IMR-90 (cell line): Measurements from ENCODE around the gene ATXN10. TPM values are rescaled to one million over a fixed set of nuclear protein-coding genes. Genes with fewer than 3 reads are reported as not detected.

Experiments used
- ATAC-seq: fragments of 200-7000 bp; cut with Tn5 transposase; 2 replicates; pipeline ENCODE4 v1.9.1; 2020; ENCODE audit warnings: low read depth, mild to moderate bottlenecking, moderate library complexity
- BruUV-seq: library from RNA; stranded (reverse); fragments of 400-500 nt; replicated peaks from 2 replicates; lab custom pipeline; 2021; lab: Mats Ljungman, UMichigan
- CTCF ChIA-PET: fragments of 300-600 bp; formaldehyde crosslinking; extraction: SDS; loops from one replicate; lab custom pipeline; 2021; ENCODE audit warnings: antibody characterized with exemption; lab: Yijun Ruan, JAX
- POLR2A ChIA-PET: fragments of 300-600 bp; sonication (Branson Sonifier 250); formaldehyde crosslinking; loops from one replicate; lab custom pipeline; 2022; ENCODE audit warnings: antibody characterized with exemption; ENCODE audit not compliant: unreplicated experiment; lab: Charles Lee
- DNase-seq: peaks from one replicate; pipeline ENCODE4 v3.0.0; 2013
- H2AFZ ChIP-seq: replicated peaks from 2 replicates; pipeline ENCODE3; 2013; ENCODE audit warnings: low read length, mild to moderate bottlenecking; ENCODE audit not compliant: poor library complexity
- H2AK5ac ChIP-seq: 2 replicates; pipeline ENCODE4 v1.6.1; 2013; ENCODE audit warnings: low read depth, low read length, inconsistent platforms
- H2AK9ac ChIP-seq: replicated peaks from 2 replicates; pipeline ENCODE3; 2013; ENCODE audit warnings: mild to moderate bottlenecking, low read depth, low read length, moderate library complexity; ENCODE audit not compliant: poor library complexity
- H2BK120ac ChIP-seq: 2 replicates; pipeline ENCODE4 v1.6.1; 2013; ENCODE audit warnings: low read depth, low read length, inconsistent platforms
- H2BK15ac ChIP-seq: 3 replicates; pipeline ENCODE4 v1.6.1; 2013; ENCODE audit warnings: low read depth, low read length, inconsistent platforms
- H2BK20ac ChIP-seq: 2 replicates; pipeline ENCODE4 v1.6.1; 2013; ENCODE audit warnings: low read depth, mild to moderate bottlenecking, inconsistent platforms, low read length, moderate library complexity
- H2BK5ac ChIP-seq: 2 replicates; pipeline ENCODE4 v1.6.1; 2013; ENCODE audit warnings: mild to moderate bottlenecking, low read depth, low read length, inconsistent platforms; ENCODE audit not compliant: poor library complexity, severe bottlenecking
- H3K14ac ChIP-seq: replicated peaks from 2 replicates; pipeline ENCODE4 v1.6.1; 2013; ENCODE audit warnings: low read depth, low read length, inconsistent platforms
- H3K18ac ChIP-seq: 2 replicates; pipeline ENCODE4 v1.6.1; 2013; ENCODE audit warnings: low read depth, low read length, control low read depth
- H3K23ac ChIP-seq: 2 replicates; pipeline ENCODE4 v1.6.1; 2013; ENCODE audit warnings: low read depth, low read length, inconsistent platforms
- H3K27ac ChIP-seq: 2 replicates; pipeline ENCODE4 v1.5.1; 2013; ENCODE audit warnings: mild to moderate bottlenecking, control low read depth, low read length; ENCODE audit not compliant: insufficient read depth
- H3K27me3 ChIP-seq: 2 replicates; pipeline ENCODE4 v1.6.1; 2013; ENCODE audit warnings: low read length; ENCODE audit not compliant: control insufficient read depth, insufficient read depth
- H3K36me3 ChIP-seq: 2 replicates; pipeline ENCODE4 v1.6.1; 2013; ENCODE audit warnings: low read length, mixed read lengths; ENCODE audit not compliant: control insufficient read depth, insufficient read depth
- H3K4ac ChIP-seq: 2 replicates; pipeline ENCODE4 v1.6.1; 2013; ENCODE audit warnings: low read depth, low read length, inconsistent platforms
- H3K4me1 ChIP-seq: 2 replicates; pipeline ENCODE4 v1.6.1; 2013; ENCODE audit warnings: low read length, mixed read lengths; ENCODE audit not compliant: control insufficient read depth, insufficient read depth
- H3K4me2 ChIP-seq: 2 replicates; pipeline ENCODE4 v1.6.1; 2013; ENCODE audit warnings: low read depth, mild to moderate bottlenecking, control low read depth, low read length, moderate library complexity
- H3K4me3 ChIP-seq: 2 replicates; pipeline ENCODE4 v1.5.1; 2013; ENCODE audit warnings: low read depth, mild to moderate bottlenecking, control low read depth, low read length, moderate library complexity; ENCODE audit not compliant: insufficient read depth
- H3K56ac ChIP-seq: 2 replicates; pipeline ENCODE4 v1.6.1; 2013; ENCODE audit warnings: low read length, inconsistent platforms; ENCODE audit not compliant: insufficient read depth; ENCODE audit errors: extremely low read depth
- H3K79me1 ChIP-seq, 2 experiments: 2 replicates each; pipeline ENCODE4 v1.6.1; 2013; ENCODE audit warnings: low read length in 2 of 2, inconsistent platforms in 1 of 2, low read depth in 1 of 2
- H3K9ac ChIP-seq: 2 replicates; pipeline ENCODE4 v1.6.1; 2013; ENCODE audit warnings: low read depth, low read length, control low read depth
- H3K9me1 ChIP-seq: 2 replicates; pipeline ENCODE4 v1.6.1; 2013; ENCODE audit warnings: low read length, inconsistent platforms; ENCODE audit not compliant: insufficient read depth
- H3K9me3 ChIP-seq: 2 replicates; pipeline ENCODE4 v1.6.1; 2013; ENCODE audit warnings: low read length; ENCODE audit not compliant: control insufficient read depth, insufficient read depth
- H4K20me1 ChIP-seq: 2 replicates; pipeline ENCODE4 v1.6.1; 2013; ENCODE audit warnings: low read length, inconsistent platforms; ENCODE audit not compliant: insufficient read depth
- H4K5ac ChIP-seq: 2 replicates; pipeline ENCODE4 v1.6.1; 2013; ENCODE audit warnings: mild to moderate bottlenecking, low read depth, low read length, control low read depth
- H4K8ac ChIP-seq, 2 experiments: 2 replicates each; pipeline ENCODE4 v1.6.1; 2013; ENCODE audit warnings: low read depth in 2 of 2, low read length in 2 of 2, control low read depth in 1 of 2, inconsistent platforms in 1 of 2
- H4K91ac ChIP-seq: 2 replicates; pipeline ENCODE4 v1.6.1; 2013; ENCODE audit warnings: low read depth, low read length, inconsistent platforms; ENCODE audit not compliant: insufficient read depth
- MXI1 ChIP-seq: IDR thresholded peaks from 2 replicates; pipeline ENCODE4 v1.6.1; 2012; ENCODE audit warnings: low read depth, mild to moderate bottlenecking, low read length, moderate library complexity, borderline replicate concordance
- NFE2L2 ChIP-seq: fragments of 150-350 bp; IDR thresholded peaks from 2 replicates; pipeline ENCODE4 v1.6.1; 2016; ENCODE audit warnings: low read depth, mild to moderate bottlenecking, low read length
- POLR2A ChIP-seq: IDR thresholded peaks from 2 replicates; pipeline ENCODE4 v1.6.1; 2012; ENCODE audit warnings: mild to moderate bottlenecking, low read depth, low read length
- SMC3 ChIP-seq: fragments of 150-350 bp; IDR thresholded peaks from 2 replicates; pipeline ENCODE4 v1.6.1; 2016; ENCODE audit warnings: low read depth, mild to moderate bottlenecking, antibody characterized with exemption, low read length, moderate library complexity
- WGBS, 2 experiments: methylation state at CpG; one replicate each; pipeline versions ENCODE4 v1.1.5 to v1.1.7; 2013; ENCODE audit warnings: missing lambda C conversion rate in 2 of 2; ENCODE audit not compliant: insufficient read length in 1 of 2; ENCODE audit errors: extremely low coverage in 2 of 2; 5-methylcytosine and 5-hydroxymethylcytosine counted together
- dilution Hi-C: fragments of 300-500 bp; cut with HindIII; formaldehyde crosslinking; loops from one replicate; pipeline ENCODE4 v1.14.3; 2018; ENCODE audit warnings: low sequenced_read_pairs; ENCODE audit not compliant: unreplicated experiment
- in situ Hi-C: fragments of 300-500 bp; cut with MboI; formaldehyde crosslinking; loops from 3 replicates; pipeline ENCODE4 v1.14.3; 2019; ENCODE audit warnings: low sequenced_read_pairs, inconsistent platforms, mixed read lengths
- intact Hi-C: fragments of 100-400 bp; cut with micrococcal nuclease; formaldehyde crosslinking; loops from 2 replicates; pipeline ENCODE4 v1.10.0; 2022
- polyA plus RNA-seq, 3 experiments: library from polyadenylated mRNA; depleted of rRNA; stranded (reverse); fragments of >200 nt; gene quantifications; 2 replicates each; pipeline ENCODE4 v1.2.3, GENCODE V29; 2012; ENCODE audit warnings: low replicate concordance in 1 of 3
- total RNA-seq: library from RNA; depleted of rRNA; stranded (reverse); fragments of >200 nt; gene quantifications from 2 replicates; pipeline ENCODE4 v1.2.3, GENCODE V29; 2012
- TF ChIP-seq, protein P1 (sequence below): fragments of 150-350 bp; IDR thresholded peaks from 2 replicates; pipeline ENCODE4 v1.6.1; 2016; ENCODE audit warnings: low read depth, mild to moderate bottlenecking, low read length, moderate library complexity, borderline replicate concordance
- TF ChIP-seq, protein P2 (sequence below): conservative IDR thresholded peaks from 2 replicates; pipeline ENCODE4 v1.5.1; 2012; ENCODE audit warnings: mild to moderate bottlenecking, low read depth, low read length, improper control_type of control experiment

Gene ATXN10
- total and polyA plus RNA-seq, 2 of the 4 experiments (the other 2 are of a cell fraction): 116 to 231 TPM

- H2AK9ac ChIP-seq: no peak overlapping the region
- H3K79me1 ChIP-seq: peaks cover 37 to 73% of the 10 kb centered on the region in 2 experiments
- no peak overlapping the region for H3K18ac ChIP-seq
- ChIA-PET CTCF (no interaction called here), POLR2A (no interaction called here)
- no peak overlapping the region for H3K14ac ChIP-seq
- no peak overlapping the region for H3K27ac ChIP-seq
- no peak overlapping the region for H4K8ac ChIP-seq
- ATAC-seq (no peak), DNase-seq (no peak)
- no peaks in the 10 kb centered on the region for H3K27me3 ChIP-seq
- intact Hi-C loops: no loop called here
- no peak overlapping the region for H3K23ac ChIP-seq
- H3K4me2 ChIP-seq: no peak overlapping the region
- H2BK15ac ChIP-seq: no peak overlapping the region
- peaks cover 57% of the 10 kb centered on the region for H4K20me1 ChIP-seq
- peaks cover 36% of the 10 kb centered on the region for H3K9me1 ChIP-seq
- no peak overlapping the region for H2BK20ac ChIP-seq
- H2AK5ac ChIP-seq: no peak overlapping the region
- no TSS peak for BruUV-seq
- H3K36me3 ChIP-seq: peaks cover 17% of the 10 kb centered on the region
- in situ Hi-C loops: no loop called here
- H4K5ac ChIP-seq: no peak overlapping the region
- H2BK5ac ChIP-seq: no peak overlapping the region
- dilution Hi-C loops: no loop called here
- H4K91ac ChIP-seq: no peak overlapping the region
- no peak overlapping the region for H3K4ac ChIP-seq
- H3K4me3 ChIP-seq: no peak overlapping the region
- TF ChIP-seq, protein P1, sequence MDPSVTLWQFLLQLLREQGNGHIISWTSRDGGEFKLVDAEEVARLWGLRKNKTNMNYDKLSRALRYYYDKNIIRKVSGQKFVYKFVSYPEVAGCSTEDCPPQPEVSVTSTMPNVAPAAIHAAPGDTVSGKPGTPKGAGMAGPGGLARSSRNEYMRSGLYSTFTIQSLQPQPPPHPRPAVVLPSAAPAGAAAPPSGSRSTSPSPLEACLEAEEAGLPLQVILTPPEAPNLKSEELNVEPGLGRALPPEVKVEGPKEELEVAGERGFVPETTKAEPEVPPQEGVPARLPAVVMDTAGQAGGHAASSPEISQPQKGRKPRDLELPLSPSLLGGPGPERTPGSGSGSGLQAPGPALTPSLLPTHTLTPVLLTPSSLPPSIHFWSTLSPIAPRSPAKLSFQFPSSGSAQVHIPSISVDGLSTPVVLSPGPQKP: no peak
- TF ChIP-seq MXI1: no peak
- TF ChIP-seq SMC3: no peak
- no peak for TF ChIP-seq POLR2A
- no peak for TF ChIP-seq NFE2L2
- TF ChIP-seq, protein P2, sequence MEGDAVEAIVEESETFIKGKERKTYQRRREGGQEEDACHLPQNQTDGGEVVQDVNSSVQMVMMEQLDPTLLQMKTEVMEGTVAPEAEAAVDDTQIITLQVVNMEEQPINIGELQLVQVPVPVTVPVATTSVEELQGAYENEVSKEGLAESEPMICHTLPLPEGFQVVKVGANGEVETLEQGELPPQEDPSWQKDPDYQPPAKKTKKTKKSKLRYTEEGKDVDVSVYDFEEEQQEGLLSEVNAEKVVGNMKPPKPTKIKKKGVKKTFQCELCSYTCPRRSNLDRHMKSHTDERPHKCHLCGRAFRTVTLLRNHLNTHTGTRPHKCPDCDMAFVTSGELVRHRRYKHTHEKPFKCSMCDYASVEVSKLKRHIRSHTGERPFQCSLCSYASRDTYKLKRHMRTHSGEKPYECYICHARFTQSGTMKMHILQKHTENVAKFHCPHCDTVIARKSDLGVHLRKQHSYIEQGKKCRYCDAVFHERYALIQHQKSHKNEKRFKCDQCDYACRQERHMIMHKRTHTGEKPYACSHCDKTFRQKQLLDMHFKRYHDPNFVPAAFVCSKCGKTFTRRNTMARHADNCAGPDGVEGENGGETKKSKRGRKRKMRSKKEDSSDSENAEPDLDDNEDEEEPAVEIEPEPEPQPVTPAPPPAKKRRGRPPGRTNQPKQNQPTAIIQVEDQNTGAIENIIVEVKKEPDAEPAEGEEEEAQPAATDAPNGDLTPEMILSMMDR: no peak
- no peak overlapping the region for H3K9ac ChIP-seq
- H3K56ac ChIP-seq: no peak overlapping the region
- H3K9me3 ChIP-seq: no peaks in the 10 kb centered on the region
- peaks cover 23% of the 10 kb centered on the region for H3K4me1 ChIP-seq
- H2AFZ ChIP-seq: no peak overlapping the region
- H2BK120ac ChIP-seq: no peak overlapping the region
- WGBS, 2 experiments: 100% methylated on average over 3 of the region's 11 CpGs; no CpG with 5 or more reads in 1 of the 2 experiments
Observed at GRCh38 chr22:45757936-45758335, 86.3 kb downstream of the ATXN10 start.
